Measurements from ENCODE around the gene ABAT.

DNA sequence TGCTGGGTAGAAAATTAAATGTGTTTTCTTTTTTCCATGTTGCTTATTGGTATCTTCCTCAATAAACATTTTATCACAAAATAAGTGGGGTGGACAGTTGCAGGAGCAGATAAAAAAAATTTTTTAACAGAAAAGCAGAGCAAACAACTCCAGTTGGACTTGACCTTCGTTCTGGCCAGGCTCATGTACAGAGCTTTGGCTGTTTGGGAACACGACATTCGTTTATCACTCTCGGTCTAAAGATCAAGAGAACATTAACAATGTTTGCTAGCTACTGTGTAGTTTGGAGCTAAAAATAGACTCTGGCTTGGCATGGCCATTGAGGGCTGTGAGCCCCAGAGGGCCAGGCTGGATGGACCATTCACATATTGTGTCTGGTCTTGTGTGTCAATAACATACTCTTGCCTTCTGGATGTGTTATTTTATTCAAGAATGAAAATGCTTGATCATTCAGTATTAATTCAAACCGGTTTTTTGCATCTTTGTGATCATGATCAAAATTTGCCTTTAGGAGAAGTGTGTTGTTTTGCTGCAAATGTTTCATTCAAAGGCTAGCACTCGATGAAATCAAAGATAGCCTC is 66.4 kb downstream of the ABAT start:
- TF ChIP-seq, protein P1, sequence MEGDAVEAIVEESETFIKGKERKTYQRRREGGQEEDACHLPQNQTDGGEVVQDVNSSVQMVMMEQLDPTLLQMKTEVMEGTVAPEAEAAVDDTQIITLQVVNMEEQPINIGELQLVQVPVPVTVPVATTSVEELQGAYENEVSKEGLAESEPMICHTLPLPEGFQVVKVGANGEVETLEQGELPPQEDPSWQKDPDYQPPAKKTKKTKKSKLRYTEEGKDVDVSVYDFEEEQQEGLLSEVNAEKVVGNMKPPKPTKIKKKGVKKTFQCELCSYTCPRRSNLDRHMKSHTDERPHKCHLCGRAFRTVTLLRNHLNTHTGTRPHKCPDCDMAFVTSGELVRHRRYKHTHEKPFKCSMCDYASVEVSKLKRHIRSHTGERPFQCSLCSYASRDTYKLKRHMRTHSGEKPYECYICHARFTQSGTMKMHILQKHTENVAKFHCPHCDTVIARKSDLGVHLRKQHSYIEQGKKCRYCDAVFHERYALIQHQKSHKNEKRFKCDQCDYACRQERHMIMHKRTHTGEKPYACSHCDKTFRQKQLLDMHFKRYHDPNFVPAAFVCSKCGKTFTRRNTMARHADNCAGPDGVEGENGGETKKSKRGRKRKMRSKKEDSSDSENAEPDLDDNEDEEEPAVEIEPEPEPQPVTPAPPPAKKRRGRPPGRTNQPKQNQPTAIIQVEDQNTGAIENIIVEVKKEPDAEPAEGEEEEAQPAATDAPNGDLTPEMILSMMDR (IDR thresholded peaks at IDR 0.05), result no peak
- TF ChIP-seq POLR2A (IDR thresholded peaks at IDR 0.05), result no peak

Measured in ovary (tissue), 3 donors.